Measurements from ENCODE around the gene REEP2.
"Not testable (repeated sequence)": the region's sequence is repeated elsewhere in the genome, so short reads cannot be mapped to it uniquely, and the experiment has no call there.

GRCh38 chr5:138473151-138473550 lies 34.3 kb downstream of the REEP2 start:
- TF ChIP-seq CTCF, POLR2A (IDR thresholded peaks at IDR 0.05): not testable (repeated sequence)

All from uterus (tissue), 2 donors.